SU-DHL-6 (cell line): ENCODE measurements around the gene NBPF1.
"Not testable (repeated sequence)": the region's sequence is repeated elsewhere in the genome, so short reads cannot be mapped to it uniquely, and the experiment has no call there.

Experiments
- H2AFZ ChIP-seq: fragments of 200-600 bp; sonication (generic); 2 replicates; pipeline ENCODE4 v1.6.1; 2014; ENCODE audit warnings: low read depth, mild to moderate bottlenecking, moderate library complexity, mixed read lengths, antibody characterized with exemption, low read length; ENCODE audit not compliant: severe bottlenecking
- H3F3A ChIP-seq: fragments of 200-600 bp; shearing (Covaris generic); 2 replicates; pipeline ENCODE4 v1.6.0; 2016; ENCODE audit warnings: antibody characterized with exemption, mild to moderate bottlenecking; ENCODE audit not compliant: insufficient read depth
- H3K27ac ChIP-seq: fragments of 200-600 bp; sonication (generic); 2 replicates; pipeline ENCODE4 v1.5.1; 2016; ENCODE audit warnings: low read depth, mild to moderate bottlenecking, low read length, moderate library complexity, mixed read lengths
- H3K27me3 ChIP-seq: fragments of 200-600 bp; sonication (generic), shearing (Covaris generic); 2 replicates; pipeline ENCODE4 v1.6.0; 2014; ENCODE audit warnings: mild to moderate bottlenecking, low read length
- H3K36me3 ChIP-seq: fragments of 200-600 bp; sonication (generic); 2 replicates; pipeline ENCODE4 v1.6.1; 2014; ENCODE audit warnings: mild to moderate bottlenecking, low read length, mixed read lengths
- H3K4me2 ChIP-seq: fragments of 300-600, 200-600 bp; shearing (Covaris generic), sonication (generic); 2 replicates; pipeline ENCODE4 v1.6.0; 2014; ENCODE audit warnings: low read length, low read depth, mild to moderate bottlenecking; ENCODE audit not compliant: poor library complexity, severe bottlenecking
- H3K4me3 ChIP-seq: fragments of 200-600 bp; sonication (generic); 2 replicates; pipeline ENCODE4 v1.5.1; 2014; ENCODE audit warnings: antibody characterized with exemption, low read length, mild to moderate bottlenecking, mixed read lengths; ENCODE audit not compliant: insufficient read depth, poor library complexity, severe bottlenecking
- H3K79me2 ChIP-seq: fragments of 200-600 bp; sonication (generic); 2 replicates; pipeline ENCODE4 v1.6.1; 2014; ENCODE audit warnings: mild to moderate bottlenecking, low read length, moderate library complexity; ENCODE audit not compliant: insufficient read depth
- H3K9ac ChIP-seq: fragments of 200-600 bp; sonication (generic); 2 replicates; pipeline ENCODE4 v1.7.0; 2014; ENCODE audit warnings: mild to moderate bottlenecking, low read length
- H3K9me2 ChIP-seq: fragments of 200-600 bp; sonication (generic); replicated peaks from 2 replicates; pipeline ENCODE4 v1.6.1; 2014; ENCODE audit warnings: low read length; ENCODE audit not compliant: insufficient read depth
- H3K9me3 ChIP-seq: fragments of 200-600 bp; sonication (generic); 2 replicates; pipeline ENCODE4 v1.6.1; 2014; ENCODE audit warnings: low read length, mixed read lengths; ENCODE audit not compliant: insufficient read depth
- H4K20me1 ChIP-seq: fragments of 200-600 bp; sonication (generic); 2 replicates; pipeline ENCODE4 v1.6.1; 2014; ENCODE audit warnings: low read depth, mild to moderate bottlenecking, antibody characterized with exemption, low read length, moderate library complexity, mixed read lengths
- EZH2phosphoT487 ChIP-seq: fragments of 200-600 bp; sonication (generic), shearing (Covaris generic); conservative IDR thresholded peaks from 2 replicates; pipeline ENCODE4 v1.6.1; 2018; ENCODE audit warnings: mild to moderate bottlenecking, antibody characterized with exemption, low read length, moderate library complexity, mixed read lengths
- TF ChIP-seq, protein P1 (sequence below): fragments of 200-600 bp; sonication (generic); IDR thresholded peaks from one replicate; pipeline ENCODE4 v1.5.1; 2017; ENCODE audit warnings: antibody characterized with exemption, mild to moderate bottlenecking, low read length, moderate library complexity; ENCODE audit not compliant: insufficient read depth, poor library complexity, severe bottlenecking

The NBPF1 gene

GRCh38 chr1:16605532-16606505, 7.5 kb downstream of the NBPF1 start:
- Histone ChIP-seq H3F3A (no peaks in the 10 kb centered on the region), H3K79me2 (no peaks in the 10 kb centered on the region), H3K4me2 (no peak overlapping the region), H3K27me3 (no peaks in the 10 kb centered on the region), H3K27ac (no peak overlapping the region), H2AFZ (no peak overlapping the region), H3K36me3 (no peaks in the 10 kb centered on the region), H3K9me2 (no peaks in the 10 kb centered on the region), H3K9ac (no peak overlapping the region), H3K9me3 (no peaks in the 10 kb centered on the region), H3K4me3 (no peak overlapping the region), H4K20me1 (no peaks in the 10 kb centered on the region)
- TF ChIP-seq, protein P1, sequence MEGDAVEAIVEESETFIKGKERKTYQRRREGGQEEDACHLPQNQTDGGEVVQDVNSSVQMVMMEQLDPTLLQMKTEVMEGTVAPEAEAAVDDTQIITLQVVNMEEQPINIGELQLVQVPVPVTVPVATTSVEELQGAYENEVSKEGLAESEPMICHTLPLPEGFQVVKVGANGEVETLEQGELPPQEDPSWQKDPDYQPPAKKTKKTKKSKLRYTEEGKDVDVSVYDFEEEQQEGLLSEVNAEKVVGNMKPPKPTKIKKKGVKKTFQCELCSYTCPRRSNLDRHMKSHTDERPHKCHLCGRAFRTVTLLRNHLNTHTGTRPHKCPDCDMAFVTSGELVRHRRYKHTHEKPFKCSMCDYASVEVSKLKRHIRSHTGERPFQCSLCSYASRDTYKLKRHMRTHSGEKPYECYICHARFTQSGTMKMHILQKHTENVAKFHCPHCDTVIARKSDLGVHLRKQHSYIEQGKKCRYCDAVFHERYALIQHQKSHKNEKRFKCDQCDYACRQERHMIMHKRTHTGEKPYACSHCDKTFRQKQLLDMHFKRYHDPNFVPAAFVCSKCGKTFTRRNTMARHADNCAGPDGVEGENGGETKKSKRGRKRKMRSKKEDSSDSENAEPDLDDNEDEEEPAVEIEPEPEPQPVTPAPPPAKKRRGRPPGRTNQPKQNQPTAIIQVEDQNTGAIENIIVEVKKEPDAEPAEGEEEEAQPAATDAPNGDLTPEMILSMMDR = no peak
- TF ChIP-seq EZH2phosphoT487 = no peak

- no peak for TF ChIP-seq EZH2phosphoT487
- TF ChIP-seq, protein P1 = no peak
- H3K36me3 ChIP-seq = no peaks in the 10 kb centered on the region
- no peaks in the 10 kb centered on the region for H3K79me2 ChIP-seq
- no peaks in the 10 kb centered on the region for H3K9me3 ChIP-seq
- no peak overlapping the region for H3K9ac ChIP-seq
- no peak overlapping the region for H3K4me3 ChIP-seq
- H3K27me3 ChIP-seq = no peaks in the 10 kb centered on the region
- H3K9me2 ChIP-seq = no peaks in the 10 kb centered on the region
- no peak overlapping the region for H3K4me2 ChIP-seq
- no peaks in the 10 kb centered on the region for H4K20me1 ChIP-seq
- H2AFZ ChIP-seq = no peak overlapping the region
- H3F3A ChIP-seq = no peaks in the 10 kb centered on the region
- no peak overlapping the region for H3K27ac ChIP-seq
These were observed 8.2 kb downstream of the NBPF1 start for GRCh38 chr1:16605213-16605525.

DNA sequence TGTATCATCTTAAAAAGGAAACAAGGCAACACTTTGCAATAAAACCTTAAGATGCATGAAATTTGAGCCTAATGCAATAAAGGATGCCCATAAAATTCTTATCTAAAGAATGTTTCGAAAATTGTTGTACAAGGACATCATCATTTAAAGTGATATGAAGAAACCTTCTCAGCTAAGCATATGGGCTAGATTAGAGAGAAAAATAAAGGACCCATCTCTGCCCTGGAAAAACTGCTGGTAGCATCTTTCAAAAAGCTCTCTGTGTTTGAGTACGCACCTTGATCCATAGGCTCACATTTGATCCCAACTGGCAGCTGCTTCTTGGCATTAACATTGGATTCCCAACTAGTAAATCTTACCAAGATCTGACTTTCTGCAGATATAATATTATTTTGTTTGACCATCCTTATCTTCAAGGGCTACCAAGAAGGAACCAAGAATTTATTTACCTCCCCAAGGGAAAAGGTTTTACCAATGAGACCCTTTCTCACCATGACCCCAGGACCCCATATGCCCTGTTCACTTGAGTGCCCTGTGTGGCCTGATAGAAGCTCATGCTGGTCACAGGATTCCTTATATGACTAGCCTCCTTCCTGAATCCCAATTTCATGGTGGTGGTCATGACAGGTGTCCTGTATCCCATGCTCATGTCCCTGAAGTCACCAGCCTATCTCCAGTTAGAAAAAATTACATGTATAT, 8.7 kb downstream of the NBPF1 start:
- H3F3A ChIP-seq = not testable (repeated sequence)

DNA sequence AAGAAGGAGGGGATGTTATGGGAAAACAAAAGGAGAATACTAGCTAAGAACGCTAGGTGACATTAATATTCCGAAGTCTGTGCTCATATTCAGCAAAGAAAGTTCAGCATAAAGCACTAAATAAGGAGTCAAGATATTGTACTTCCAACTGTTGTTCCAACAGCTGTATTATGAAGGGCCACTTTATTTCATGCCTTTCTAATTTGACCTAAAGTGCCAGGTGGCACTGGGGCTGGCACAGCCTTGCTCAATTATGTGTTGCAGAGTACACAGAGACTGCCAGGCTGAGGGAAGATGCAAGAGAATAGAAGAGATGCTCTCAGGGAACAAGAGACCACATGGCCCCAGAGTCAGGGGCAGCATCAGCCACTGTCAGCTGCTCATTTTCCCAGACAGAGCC, 9.7 kb downstream of the NBPF1 start:
- H3K27me3 ChIP-seq, H3K4me3 ChIP-seq, H3K27ac ChIP-seq, H4K20me1 ChIP-seq, H2AFZ ChIP-seq, H3K9ac ChIP-seq, H3K4me2 ChIP-seq, H3K36me3 ChIP-seq, H3F3A ChIP-seq, H3K79me2 ChIP-seq, H3K9me3 ChIP-seq, H3K9me2 ChIP-seq: not testable (repeated sequence)

More for the DNA sequence above, 8.7 kb downstream of the NBPF1 start:
- not testable (repeated sequence) for H3K27ac ChIP-seq, H2AFZ ChIP-seq, H3K27me3 ChIP-seq, H3K9me3 ChIP-seq, H3K36me3 ChIP-seq, H3K4me3 ChIP-seq, H4K20me1 ChIP-seq, H3K4me2 ChIP-seq, H3K9ac ChIP-seq, H3K9me2 ChIP-seq, H3K79me2 ChIP-seq

GRCh38 chr1:16602336-16603011, 10.9 kb downstream of the NBPF1 start:
- H2AFZ ChIP-seq, H3K36me3 ChIP-seq, H3K9me2 ChIP-seq, H3K9me3 ChIP-seq, H3K4me3 ChIP-seq, H3F3A ChIP-seq, H3K27ac ChIP-seq, H4K20me1 ChIP-seq, H3K79me2 ChIP-seq, H3K4me2 ChIP-seq, H3K27me3 ChIP-seq, H3K9ac ChIP-seq: not testable (repeated sequence)
